Hepatocyte (in vitro differentiated cells): ENCODE results near the gene OPCML. TPM values are rescaled to one million over a fixed set of nuclear protein-coding genes. Genes with fewer than 3 reads are reported as not detected.

ENCODE experiments used
- DNase-seq: peaks from one replicate; pipeline ENCODE4 v3.0.0-alpha.2; 2016; ENCODE audit warnings: low spot score
- H2AFZ ChIP-seq: fragments of 200-600 bp; sonication (generic); 2 replicates; pipeline ENCODE4 v1.6.0; 2016; ENCODE audit warnings: antibody characterized with exemption, mild to moderate bottlenecking
- H3K27ac ChIP-seq: fragments of 200-600 bp; sonication (generic); 2 replicates; pipeline ENCODE4 v1.5.1; 2016; ENCODE audit warnings: mild to moderate bottlenecking
- H3K27me3 ChIP-seq: fragments of 200-600 bp; sonication (generic); 2 replicates; pipeline ENCODE4 v1.6.1; 2016
- H3K36me3 ChIP-seq: fragments of 200-600 bp; sonication (generic); replicated peaks from 2 replicates; pipeline ENCODE4 v1.5.1; 2016; ENCODE audit warnings: low read depth; ENCODE audit not compliant: insufficient read depth
- H3K4me1 ChIP-seq: fragments of 200-600 bp; sonication (generic); 2 replicates; pipeline ENCODE4 v1.5.1; 2016; ENCODE audit warnings: mild to moderate bottlenecking, moderate library complexity; ENCODE audit not compliant: insufficient read depth
- H3K4me2 ChIP-seq: fragments of 200-600 bp; sonication (generic); 2 replicates; pipeline ENCODE4 v1.6.0; 2016
- H3K4me3 ChIP-seq: fragments of 200-600 bp; sonication (generic); 2 replicates; pipeline ENCODE4 v1.5.1; 2016; ENCODE audit warnings: mild to moderate bottlenecking
- H3K79me2 ChIP-seq: fragments of 200-600 bp; sonication (generic); 2 replicates; pipeline ENCODE4 v1.6.0; 2017; ENCODE audit warnings: mild to moderate bottlenecking
- H3K9me2 ChIP-seq: fragments of 200-600 bp; sonication (generic); replicated peaks from 2 replicates; pipeline ENCODE4 v1.6.0; 2017; ENCODE audit warnings: mild to moderate bottlenecking; ENCODE audit not compliant: insufficient read depth
- H3K9me3 ChIP-seq: fragments of 200-600 bp; sonication (generic); 2 replicates; pipeline ENCODE4 v1.5.1; 2016; ENCODE audit warnings: low read depth, mild to moderate bottlenecking
- H4K20me1 ChIP-seq: fragments of 200-600 bp; sonication (generic); 2 replicates; pipeline ENCODE4 v1.6.0; 2016; ENCODE audit warnings: mild to moderate bottlenecking; ENCODE audit not compliant: insufficient read depth, poor library complexity, severe bottlenecking
- EZH2 ChIP-seq: fragments of 200-600 bp; sonication (generic); IDR thresholded peaks from 2 replicates; pipeline ENCODE4 v1.6.1; 2016; ENCODE audit warnings: antibody characterized with exemption, mild to moderate bottlenecking, borderline replicate concordance
- EZH2phosphoT487 ChIP-seq: fragments of 200-600 bp; sonication (generic); IDR thresholded peaks from one replicate; pipeline ENCODE4 v1.6.1; 2018; ENCODE audit warnings: antibody characterized with exemption, mild to moderate bottlenecking, low read depth, moderate library complexity; ENCODE audit not compliant: unreplicated experiment, severe bottlenecking
- WGBS: methylation state at CpG from one replicate; pipeline ENCODE4 v1.1.6; 2016; ENCODE audit warnings: low lambda C conversion rate; ENCODE audit errors: missing lambda C conversion rate; 5-methylcytosine and 5-hydroxymethylcytosine counted together
- polyA plus RNA-seq: library from polyadenylated mRNA; unstranded; fragments of >200 nt; fragmentation: Nextera tagmentation; extraction: Ambion mirVana; gene quantifications from 2 replicates; pipeline ENCODE4 v1.2.1, GENCODE V29; 2016
- total RNA-seq: library from RNA; depleted of rRNA; stranded (reverse); fragments of >200 nt; gene quantifications from 2 replicates; pipeline ENCODE4 v1.2.3, GENCODE V29; 2014
- TF ChIP-seq, protein P1 (sequence below): fragments of 200-600 bp; sonication (generic); IDR thresholded peaks from 2 replicates; pipeline ENCODE4 v1.5.1; 2016; ENCODE audit warnings: antibody characterized with exemption, mild to moderate bottlenecking; ENCODE audit not compliant: poor library complexity

Gene OPCML
- total and polyA plus RNA-seq, 2 experiments from 2014 or later = 0.37 to 0.98 TPM

GRCh38 chr11:132943706-132944568 is 588.4 kb downstream of the OPCML start:
- Histone ChIP-seq H3K9me3 (no peaks in the 10 kb centered on the region), H3K4me1 (peaks cover 8% of the 10 kb centered on the region), H3K79me2 (no peaks in the 10 kb centered on the region), H4K20me1 (no peaks in the 10 kb centered on the region), H3K9me2 (no peaks in the 10 kb centered on the region), H3K27ac (no peak overlapping the region), H3K4me3 (peak overlapping the region; percentile 30), H3K36me3 (no peaks in the 10 kb centered on the region), H3K4me2 (peak overlapping the region; percentile 88), H2AFZ (peak overlapping the region; percentile 52), H3K27me3 (peaks cover 58% of the 10 kb centered on the region)
- WGBS = 2% methylated on average over 81 of the region's 104 CpGs
- TF ChIP-seq, protein P1, sequence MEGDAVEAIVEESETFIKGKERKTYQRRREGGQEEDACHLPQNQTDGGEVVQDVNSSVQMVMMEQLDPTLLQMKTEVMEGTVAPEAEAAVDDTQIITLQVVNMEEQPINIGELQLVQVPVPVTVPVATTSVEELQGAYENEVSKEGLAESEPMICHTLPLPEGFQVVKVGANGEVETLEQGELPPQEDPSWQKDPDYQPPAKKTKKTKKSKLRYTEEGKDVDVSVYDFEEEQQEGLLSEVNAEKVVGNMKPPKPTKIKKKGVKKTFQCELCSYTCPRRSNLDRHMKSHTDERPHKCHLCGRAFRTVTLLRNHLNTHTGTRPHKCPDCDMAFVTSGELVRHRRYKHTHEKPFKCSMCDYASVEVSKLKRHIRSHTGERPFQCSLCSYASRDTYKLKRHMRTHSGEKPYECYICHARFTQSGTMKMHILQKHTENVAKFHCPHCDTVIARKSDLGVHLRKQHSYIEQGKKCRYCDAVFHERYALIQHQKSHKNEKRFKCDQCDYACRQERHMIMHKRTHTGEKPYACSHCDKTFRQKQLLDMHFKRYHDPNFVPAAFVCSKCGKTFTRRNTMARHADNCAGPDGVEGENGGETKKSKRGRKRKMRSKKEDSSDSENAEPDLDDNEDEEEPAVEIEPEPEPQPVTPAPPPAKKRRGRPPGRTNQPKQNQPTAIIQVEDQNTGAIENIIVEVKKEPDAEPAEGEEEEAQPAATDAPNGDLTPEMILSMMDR = peak; percentile 11
- TF ChIP-seq EZH2 = no peak
- DNase-seq = peak; percentile 26

DNA sequence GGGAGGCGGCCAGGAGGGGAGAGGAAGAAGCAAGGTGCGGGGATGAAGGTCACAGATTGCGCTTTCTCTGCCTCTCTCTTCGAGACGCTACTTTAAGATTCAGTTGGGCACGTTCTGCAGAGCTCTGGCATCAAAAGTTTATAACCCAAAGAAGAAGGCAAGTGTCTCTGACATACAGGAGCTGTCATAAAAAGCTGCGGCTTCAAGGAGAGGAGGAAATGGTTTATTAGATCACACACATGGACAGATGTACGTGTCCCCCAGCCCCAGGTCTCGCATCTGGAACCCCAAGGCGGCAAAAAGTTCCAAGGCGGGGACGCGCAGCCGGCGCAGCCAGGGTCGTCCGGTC is 589.0 kb downstream of the OPCML start:
- no peak for DNase-seq
- Histone ChIP-seq H3K4me1 (peaks cover 8% of the 10 kb centered on the region), H3K27ac (no peak overlapping the region), H3K9me2 (no peaks in the 10 kb centered on the region), H3K4me2 (peak overlapping the region; percentile 88), H3K79me2 (no peaks in the 10 kb centered on the region), H2AFZ (peak overlapping the region; percentile 52), H3K4me3 (peak overlapping the region; percentile 30), H3K27me3 (peaks cover 55% of the 10 kb centered on the region), H4K20me1 (no peaks in the 10 kb centered on the region), H3K9me3 (no peaks in the 10 kb centered on the region), H3K36me3 (no peaks in the 10 kb centered on the region)
- 2% methylated on average over 17 of the region's 17 CpGs for WGBS
- TF ChIP-seq, protein P1 = no peak
- peak; percentile 39 for TF ChIP-seq EZH2

DNA sequence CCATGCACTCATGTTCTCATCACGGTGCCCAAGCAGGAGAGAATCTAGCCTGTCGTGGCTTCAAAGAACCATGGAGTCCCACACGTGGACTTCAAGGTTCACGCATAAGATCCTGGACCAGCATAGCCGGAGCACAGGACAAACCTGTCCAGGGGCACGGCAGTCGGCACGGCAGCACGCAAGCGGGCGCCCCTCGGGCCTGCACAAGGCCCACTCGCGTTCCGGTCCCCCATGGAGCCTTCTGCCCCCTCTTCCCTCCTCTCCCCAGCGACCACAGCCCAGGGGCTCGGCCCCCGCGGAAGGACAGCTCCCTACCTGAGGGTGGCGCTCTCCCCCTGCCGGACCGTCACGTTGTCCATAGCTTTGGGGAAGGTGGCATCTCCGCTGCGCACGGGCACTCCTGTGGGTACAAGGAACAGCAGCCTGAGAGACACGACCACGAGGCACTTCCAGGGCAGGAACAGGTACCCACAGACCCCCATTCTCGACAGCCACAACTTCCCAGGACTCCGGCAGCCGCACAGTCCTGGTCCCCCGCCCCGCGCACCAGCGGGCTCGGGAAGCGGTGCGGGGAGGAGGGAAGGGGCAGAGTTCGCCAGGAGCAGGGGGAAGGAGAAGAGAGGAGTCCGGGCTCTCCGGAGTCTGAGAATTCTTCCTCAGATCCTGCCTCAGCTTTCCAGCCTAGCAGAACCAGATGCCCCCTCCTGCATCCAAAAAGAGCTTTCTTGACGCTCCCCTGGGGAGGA is 589.5 kb downstream of the OPCML start:
- Histone ChIP-seq H3K4me2 (peak overlapping the region; percentile 88), H3K4me1 (peaks cover 8% of the 10 kb centered on the region), H3K36me3 (no peaks in the 10 kb centered on the region), H3K9me3 (no peaks in the 10 kb centered on the region), H3K9me2 (no peaks in the 10 kb centered on the region), H3K27me3 (peaks cover 52% of the 10 kb centered on the region), H2AFZ (peak overlapping the region; percentile 52), H3K27ac (no peak overlapping the region), H4K20me1 (no peaks in the 10 kb centered on the region), H3K4me3 (peak overlapping the region; percentile 30), H3K79me2 (no peaks in the 10 kb centered on the region)
- TF ChIP-seq EZH2phosphoT487 = no peak
- TF ChIP-seq, protein P1 = peak; percentile 36
- DNase-seq = peak; percentile 18
- WGBS = 29% methylated on average over 23 of the region's 42 CpGs
